Endothelial cell of umbilical vein (primary cell): ENCODE data around the gene IQGAP3.

ENCODE experiments used
- EZH2 ChIP-seq: IDR thresholded peaks from 2 replicates; pipeline ENCODE4 v1.6.1; 2012; ENCODE audit warnings: borderline replicate concordance, low read depth, mild to moderate bottlenecking, moderate library complexity, low read length, inconsistent platforms; ENCODE audit not compliant: severe bottlenecking
- FOS ChIP-seq: IDR thresholded peaks from 2 replicates; pipeline ENCODE4 v1.6.1; 2011; ENCODE audit warnings: mild to moderate bottlenecking, low read length, moderate library complexity, borderline replicate concordance; ENCODE audit not compliant: insufficient read depth
- MYC ChIP-seq: IDR thresholded peaks from one replicate; pipeline ENCODE4 v1.6.1; 2011; ENCODE audit warnings: mild to moderate bottlenecking, low read depth, low read length
- POLR2A ChIP-seq: IDR thresholded peaks from 2 replicates; pipeline ENCODE4 v1.6.1; 2012; ENCODE audit warnings: low read depth, mild to moderate bottlenecking, control low read depth, low read length
- POLR2AphosphoS5 ChIP-seq: IDR thresholded peaks from 2 replicates; pipeline ENCODE4 v1.6.1; 2012; ENCODE audit warnings: low read depth, mild to moderate bottlenecking, control low read depth, low read length, moderate library complexity; ENCODE audit not compliant: insufficient read depth
- TF ChIP-seq, protein P1 (sequence below), 2 donors: IDR thresholded peaks; 1 replicate in 1 of 2; 2 replicates in 1 of 2; pipeline ENCODE4 v1.5.1; 2011; ENCODE audit warnings: low read length in 2 of 2, mild to moderate bottlenecking in 2 of 2, moderate library complexity in 2 of 2, control low read depth in 1 of 2, inconsistent platforms in 1 of 2, low read depth in 1 of 2; ENCODE audit not compliant: insufficient read depth in 1 of 2; ENCODE audit errors: extremely low read depth in 1 of 2

DNA sequence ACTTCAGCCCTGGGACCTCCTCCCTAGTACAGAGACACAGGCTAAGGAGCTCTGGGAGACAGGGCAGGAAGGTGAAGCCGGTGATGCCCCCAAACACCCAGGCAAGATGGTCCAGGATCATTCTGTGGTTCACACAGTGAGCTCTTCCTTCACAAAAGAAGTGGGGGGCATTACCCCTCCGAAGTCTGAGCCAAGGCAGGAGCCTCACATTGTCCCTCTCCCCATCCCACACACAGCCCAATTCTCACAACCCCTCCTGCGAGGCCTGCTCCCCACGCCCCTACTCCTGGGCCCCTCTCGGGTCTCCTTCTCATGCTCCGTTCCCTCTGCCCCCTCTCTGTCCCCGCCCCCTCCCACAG, 82.5 kb downstream of the IQGAP3 start:
- TF ChIP-seq POLR2AphosphoS5 (no peak), POLR2A (no peak), EZH2 (no peak), FOS (no peak), MYC (no peak)
- TF ChIP-seq, protein P1, sequence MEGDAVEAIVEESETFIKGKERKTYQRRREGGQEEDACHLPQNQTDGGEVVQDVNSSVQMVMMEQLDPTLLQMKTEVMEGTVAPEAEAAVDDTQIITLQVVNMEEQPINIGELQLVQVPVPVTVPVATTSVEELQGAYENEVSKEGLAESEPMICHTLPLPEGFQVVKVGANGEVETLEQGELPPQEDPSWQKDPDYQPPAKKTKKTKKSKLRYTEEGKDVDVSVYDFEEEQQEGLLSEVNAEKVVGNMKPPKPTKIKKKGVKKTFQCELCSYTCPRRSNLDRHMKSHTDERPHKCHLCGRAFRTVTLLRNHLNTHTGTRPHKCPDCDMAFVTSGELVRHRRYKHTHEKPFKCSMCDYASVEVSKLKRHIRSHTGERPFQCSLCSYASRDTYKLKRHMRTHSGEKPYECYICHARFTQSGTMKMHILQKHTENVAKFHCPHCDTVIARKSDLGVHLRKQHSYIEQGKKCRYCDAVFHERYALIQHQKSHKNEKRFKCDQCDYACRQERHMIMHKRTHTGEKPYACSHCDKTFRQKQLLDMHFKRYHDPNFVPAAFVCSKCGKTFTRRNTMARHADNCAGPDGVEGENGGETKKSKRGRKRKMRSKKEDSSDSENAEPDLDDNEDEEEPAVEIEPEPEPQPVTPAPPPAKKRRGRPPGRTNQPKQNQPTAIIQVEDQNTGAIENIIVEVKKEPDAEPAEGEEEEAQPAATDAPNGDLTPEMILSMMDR (IDR thresholded peaks at IDR 0.05; ENCODE audit: extremely low read depth in 1 of 2, insufficient read depth in 1 of 2, low read depth in 1 of 2, low read length in 2 of 2) = no peak
